A673 (cell line): Measurements from ENCODE around the gene ALPP. TPM values are rescaled to one million over a fixed set of nuclear protein-coding genes. Genes with fewer than 3 reads are reported as not detected.

ENCODE experiments used
- BruUV-seq: library from RNA; stranded (reverse); fragments of 400-500 nt; replicated peaks from 2 replicates; lab custom pipeline; 2021; lab: Mats Ljungman, UMichigan
- CTCF ChIA-PET: fragments of 300-600 bp; sonication (Branson Sonifier 250); formaldehyde crosslinking; loops from one replicate; lab custom pipeline; 2022; ENCODE audit warnings: antibody characterized with exemption; lab: Charles Lee
- POLR2A ChIA-PET: fragments of 300-600 bp; sonication (Branson Sonifier 250); formaldehyde crosslinking; loops from one replicate; lab custom pipeline; 2022; ENCODE audit warnings: antibody characterized with exemption; ENCODE audit not compliant: low non-redundant PET; lab: Charles Lee
- DNase-seq: peaks from one replicate; pipeline ENCODE4 v3.0.0-alpha.2; 2015; ENCODE audit warnings: low spot score
- H3K27ac ChIP-seq: fragments of 200-600 bp; sonication (generic); 2 replicates; pipeline ENCODE4 v1.5.1; 2016; ENCODE audit warnings: mixed run types, low read depth, mild to moderate bottlenecking, mixed read lengths, antibody characterized with exemption, low read length; ENCODE audit not compliant: poor library complexity, severe bottlenecking
- H3K27me3 ChIP-seq: fragments of 200-600 bp; sonication (generic); replicated peaks from 2 replicates; pipeline ENCODE4 v1.6.1; 2017; ENCODE audit warnings: mixed run types, low read depth, mild to moderate bottlenecking, mixed read lengths, antibody characterized with exemption, low read length; ENCODE audit not compliant: insufficient read depth, poor library complexity
- H3K36me3 ChIP-seq: fragments of 200-600 bp; sonication (generic); 2 replicates; pipeline ENCODE4 v1.6.1; 2016; ENCODE audit warnings: mixed run types, mild to moderate bottlenecking, mixed read lengths, antibody characterized with exemption, low read length; ENCODE audit not compliant: insufficient read depth, poor library complexity, severe bottlenecking
- H3K4me1 ChIP-seq: fragments of 200-600 bp; sonication (generic); 2 replicates; pipeline ENCODE4 v1.6.1; 2017; ENCODE audit warnings: mixed run types, mild to moderate bottlenecking, mixed read lengths, antibody characterized with exemption, low read length; ENCODE audit not compliant: insufficient read depth, poor library complexity, severe bottlenecking
- H3K4me3 ChIP-seq: fragments of 200-600 bp; sonication (generic); 2 replicates; pipeline ENCODE4 v1.5.1; 2016; ENCODE audit warnings: low read depth, mixed run types, mild to moderate bottlenecking, mixed read lengths, low read length; ENCODE audit not compliant: poor library complexity, severe bottlenecking
- H3K9me3 ChIP-seq: fragments of 200-600 bp; sonication (generic); 2 replicates; pipeline ENCODE4 v1.6.1; 2016; ENCODE audit warnings: mixed run types, low read depth, mild to moderate bottlenecking, mixed read lengths, antibody characterized with exemption, low read length; ENCODE audit not compliant: poor library complexity, severe bottlenecking
- CTCF ChIP-seq: fragments of 300-800, 200-600 bp; sonication (generic); conservative IDR thresholded peaks from 2 replicates; pipeline ENCODE4 v1.5.1; 2017; ENCODE audit warnings: low read depth, mild to moderate bottlenecking, antibody characterized with exemption, low read length, moderate library complexity, mixed read lengths
- EZH2 ChIP-seq: fragments of 200-600 bp; sonication (generic); IDR thresholded peaks from 2 replicates; pipeline ENCODE4 v1.6.1; 2017; ENCODE audit warnings: borderline replicate concordance, low read depth, mild to moderate bottlenecking, mixed read lengths, antibody characterized with exemption, low read length; ENCODE audit not compliant: poor library complexity, severe bottlenecking
- intact Hi-C: fragments of 100-400 bp; cut with micrococcal nuclease; formaldehyde crosslinking; loops from one replicate; pipeline ENCODE4 v1.10.0; 2022; ENCODE audit not compliant: unreplicated experiment
- total RNA-seq: library from RNA; stranded (reverse); gene quantifications from 2 replicates; pipeline ENCODE4 v1.2.3, GENCODE V29; 2021

Gene ALPP
- total RNA-seq, 1 experiment from 2014 or later: not detected

- BruUV-seq: no TSS peak
- no peak overlapping the region for H3K4me3 ChIP-seq
- no peaks in the 10 kb centered on the region for H3K4me1 ChIP-seq
- peaks cover 30% of the 10 kb centered on the region for H3K27me3 ChIP-seq
- H3K27ac ChIP-seq: no peak overlapping the region
- DNase-seq: no peak
- no peaks in the 10 kb centered on the region for H3K9me3 ChIP-seq
- ChIA-PET CTCF (no interaction called here), POLR2A (no interaction called here)
- intact Hi-C loops: no loop called here
- TF ChIP-seq EZH2 (no peak), CTCF (no peak)
- no peaks in the 10 kb centered on the region for H3K36me3 ChIP-seq
These were observed 34.4 kb downstream of the ALPP start for GRCh38 chr2:232412986-232413385.

DNA sequence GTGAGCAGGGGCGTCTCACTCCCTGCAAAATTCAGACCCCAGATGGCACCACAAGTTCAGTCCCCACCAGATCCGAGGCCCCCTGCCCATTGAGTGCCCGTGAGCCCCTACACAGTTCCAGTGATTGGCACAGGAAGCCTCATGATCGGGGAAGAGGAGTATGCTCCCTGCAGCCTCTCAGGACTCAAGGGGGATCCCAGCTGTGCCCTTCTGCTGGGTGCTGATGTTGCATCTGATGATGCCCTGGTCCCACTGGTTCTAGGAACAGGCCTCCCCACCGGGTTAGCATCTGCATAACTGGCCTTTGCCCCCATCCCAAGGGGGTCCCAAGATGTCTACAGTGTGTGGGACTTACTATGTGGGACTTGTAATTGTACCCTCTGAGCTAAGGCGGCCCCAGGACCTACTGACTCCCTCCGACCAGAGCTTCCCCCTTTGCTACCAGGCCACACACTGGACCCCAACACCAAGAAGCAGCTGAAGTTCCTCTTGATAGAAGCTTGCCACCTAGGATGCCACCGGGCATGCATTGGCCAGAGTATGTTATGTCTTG, 36.7 kb downstream of the ALPP start:
- H3K27ac ChIP-seq: no peak overlapping the region
- H3K9me3 ChIP-seq: no peaks in the 10 kb centered on the region
- H3K36me3 ChIP-seq: no peaks in the 10 kb centered on the region
- BruUV-seq: no TSS peak
- TF ChIP-seq EZH2 (no peak), CTCF (no peak)
- intact Hi-C loops: no loop called here
- POLR2A ChIA-PET: no interaction called here
- CTCF ChIA-PET: interaction anchor here (0.5 kb wide), 1 partner anchor 15 kb away, joined by 3 read pairs; no protein-coding TSS in a partner anchor
- no peak for DNase-seq
- peaks cover 48% of the 10 kb centered on the region for H3K27me3 ChIP-seq
- H3K4me3 ChIP-seq: no peak overlapping the region
- H3K4me1 ChIP-seq: no peaks in the 10 kb centered on the region

DNA sequence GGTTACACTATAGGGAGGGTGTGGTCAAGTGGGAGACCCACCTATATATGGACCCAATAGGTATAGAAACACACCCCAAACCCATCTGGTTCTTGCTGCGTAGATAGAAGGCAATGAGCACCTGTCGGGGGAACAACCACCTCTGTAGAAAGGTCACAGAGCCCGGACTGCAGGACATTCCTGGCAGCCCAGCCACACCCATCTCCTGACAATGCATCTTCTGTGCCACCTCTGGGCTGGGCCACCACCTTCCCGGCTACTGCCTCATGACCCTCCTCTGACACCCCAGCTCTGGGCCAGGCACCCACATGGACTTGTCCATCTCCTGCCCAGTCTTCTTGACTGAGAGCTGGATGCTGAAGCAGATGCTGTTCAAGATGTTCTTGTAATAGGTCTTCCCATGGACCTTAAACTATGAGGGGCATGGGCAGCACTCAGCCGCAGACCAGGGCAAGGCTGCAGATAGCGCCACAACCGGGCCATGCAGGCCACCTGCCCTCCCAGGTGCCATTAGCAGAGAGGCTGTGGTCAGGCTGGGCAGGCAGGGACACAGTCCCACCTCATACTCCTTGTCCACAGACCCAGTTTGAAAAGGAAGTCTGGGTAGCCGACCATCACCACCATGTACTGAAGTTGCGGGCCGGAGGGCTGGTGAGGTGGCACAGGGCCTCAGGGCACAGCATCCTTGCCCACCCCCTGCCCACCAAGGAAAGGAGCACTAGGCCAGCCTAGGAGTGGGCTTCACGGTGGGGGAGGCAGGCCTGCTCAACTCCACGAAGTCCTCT, 37.4 kb downstream of the ALPP start:
- ChIA-PET POLR2A (no interaction called here), CTCF (interaction anchor here (0.5 kb wide), 1 partner anchor 16 kb away, joined by 3 read pairs; no protein-coding TSS in a partner anchor)
- TF ChIP-seq CTCF: no peak
- no peak for TF ChIP-seq EZH2
- Histone ChIP-seq H3K4me1 (no peaks in the 10 kb centered on the region), H3K4me3 (no peak overlapping the region), H3K27ac (no peak overlapping the region), H3K27me3 (peaks cover 54% of the 10 kb centered on the region), H3K36me3 (no peaks in the 10 kb centered on the region), H3K9me3 (no peaks in the 10 kb centered on the region)
- intact Hi-C loops: no loop called here
- no peak for DNase-seq
- BruUV-seq: no TSS peak
